Stimulated activated naive B cell treated with anti-CD40 and anti-IgM and Interleukin-4, amounts not matched to agents 10 μg/mL and 1 μg/mL and 100 μg/mL, for 72 hours (primary cell): ENCODE measurements around the gene ZNRF3.
A peak's percentile ranks its signal among the peaks of the same experiment; 100 is the strongest.
"Not testable (repeated sequence)": the region's sequence is repeated elsewhere in the genome, so short reads cannot be mapped to it uniquely, and the experiment has no call there.

Experiments
- ATAC-seq, 2 donors: fragments of 150-1000 bp; cut with Tn5 transposase; replicated peaks; 2 replicates each; pipeline ENCODE4 v1.10.0; 2021; ENCODE audit warnings: moderate library complexity in 1 of 2
- DNase-seq: peaks from one replicate; pipeline ENCODE4 v3.0.0; 2021
- H3K27ac Mint-ChIP-seq: one replicate; pipeline ENCODE4 v1.8.0; 2022; ENCODE audit warnings: mild to moderate bottlenecking, mixed read lengths
- H3K27me3 Mint-ChIP-seq, 2 donors: one replicate each; pipeline ENCODE4 v1.8.0; 2022; ENCODE audit warnings: mixed read lengths in 2 of 2
- H3K36me3 Mint-ChIP-seq, 2 donors: one replicate each; pipeline ENCODE4 v1.8.0; 2022; ENCODE audit warnings: mixed read lengths in 2 of 2, mild to moderate bottlenecking in 1 of 2
- H3K4me1 Mint-ChIP-seq, 2 donors: one replicate each; pipeline ENCODE4 v1.8.0; 2022; ENCODE audit warnings: mixed read lengths in 2 of 2, mild to moderate bottlenecking in 1 of 2
- H3K4me3 Mint-ChIP-seq, 2 donors: one replicate each; pipeline ENCODE4 v1.8.0; 2022; ENCODE audit warnings: mild to moderate bottlenecking in 2 of 2, mixed read lengths in 2 of 2, moderate library complexity in 1 of 2
- H3K9me3 Mint-ChIP-seq, 2 donors: one replicate each; pipeline ENCODE4 v1.8.0; 2022; ENCODE audit warnings: mixed read lengths in 2 of 2, mild to moderate bottlenecking in 1 of 2

The ZNRF3 gene

DNA sequence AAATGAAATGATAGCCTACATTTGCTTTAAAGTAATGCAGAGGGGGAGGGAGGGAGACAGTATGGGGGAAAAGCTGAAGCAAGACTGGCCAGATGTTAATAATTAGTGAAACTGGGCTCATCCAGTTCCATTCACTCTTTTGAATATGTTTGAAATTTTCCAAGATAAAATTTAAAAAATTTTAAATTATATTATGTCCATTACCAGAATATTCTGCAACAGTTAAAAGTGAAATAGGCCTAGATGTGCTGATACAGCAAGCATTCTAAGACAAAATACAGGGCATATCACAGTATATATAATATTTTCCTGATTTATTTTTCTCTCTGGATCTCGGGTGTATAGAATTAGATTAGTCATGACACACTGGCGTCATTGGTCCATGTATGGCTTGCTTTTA, 13.6 kb upstream of the ZNRF3 start:
- H3K4me1 Mint-ChIP-seq = no peaks in the 10 kb centered on the region
- ATAC-seq (no peak), DNase-seq (no peak)
- peaks cover 5 to 6% of the 10 kb centered on the region in 2 donors for H3K9me3 Mint-ChIP-seq
- no peaks in the 10 kb centered on the region for H3K27me3 Mint-ChIP-seq
- H3K4me3 Mint-ChIP-seq = no peak overlapping the region
- H3K27ac Mint-ChIP-seq = no peak overlapping the region
- peaks cover 0 to 4% of the 10 kb centered on the region in 2 donors for H3K36me3 Mint-ChIP-seq

DNA sequence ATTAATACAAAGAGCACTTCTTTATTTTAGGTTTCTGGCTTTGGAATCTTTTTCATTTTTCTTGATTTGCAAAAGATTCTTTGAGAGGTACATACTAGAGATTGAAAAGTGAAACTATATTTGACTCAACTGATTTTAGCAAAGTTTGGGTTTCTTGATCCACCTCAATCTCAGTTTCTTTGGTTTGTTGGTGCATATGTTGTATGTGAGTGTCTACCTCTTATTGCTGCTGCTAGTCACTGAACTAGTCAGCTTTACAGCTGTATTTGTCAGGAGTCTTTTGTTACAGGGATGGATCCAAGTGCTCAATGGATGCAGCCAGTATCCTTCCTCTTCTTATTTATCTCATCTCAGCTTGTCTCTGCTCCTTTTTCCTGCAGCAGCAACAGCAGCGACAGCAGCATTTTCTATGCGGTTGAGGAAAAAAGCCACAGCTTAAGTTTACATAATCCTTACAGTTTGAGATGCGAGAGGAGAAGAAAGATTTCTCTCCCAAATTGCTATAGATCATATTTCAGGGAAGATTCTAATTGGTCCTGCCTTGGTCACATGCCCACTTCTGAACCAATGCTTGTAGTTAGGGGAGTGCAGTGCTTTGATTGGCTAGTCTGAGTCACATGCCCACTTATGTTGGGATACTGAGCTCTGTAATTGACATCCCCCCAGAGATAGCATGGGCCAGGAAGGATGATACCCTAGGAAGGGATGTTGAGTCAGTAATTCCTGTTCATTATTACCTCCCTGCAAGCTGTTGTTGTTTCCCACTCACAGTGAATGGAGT, 10.0 kb upstream of the ZNRF3 start:
- ATAC-seq (no peak), DNase-seq (no peak)
- Mint-ChIP-seq H3K4me3 (no peak overlapping the region), H3K9me3 (peaks cover 0 to 6% of the 10 kb centered on the region in 2 donors), H3K27me3 (no peaks in the 10 kb centered on the region), H3K36me3 (no peaks in the 10 kb centered on the region), H3K4me1 (peaks cover 0 to 2% of the 10 kb centered on the region in 2 donors), H3K27ac (no peak overlapping the region)

DNA sequence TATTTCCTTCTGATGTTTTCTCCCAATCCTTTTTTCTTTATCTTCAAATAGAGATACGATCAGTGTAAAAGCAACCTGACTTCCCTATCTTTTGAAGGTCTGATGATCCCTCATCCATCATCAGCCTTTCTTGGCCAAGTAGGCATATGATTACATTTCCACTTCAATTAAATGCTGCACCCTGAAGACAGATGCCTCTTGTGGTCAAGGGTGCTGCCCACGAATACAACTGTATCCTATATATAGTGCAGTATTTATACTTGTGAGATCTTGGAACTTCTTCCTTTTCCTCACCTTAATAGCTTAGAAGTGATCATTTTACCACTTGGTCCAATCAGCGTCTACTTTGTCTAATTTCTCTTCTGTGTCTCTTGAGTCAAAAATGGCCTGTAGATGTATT, 9.3 kb upstream of the ZNRF3 start:
- H3K4me3 Mint-ChIP-seq = no peak overlapping the region
- DNase-seq (no peak), ATAC-seq (no peak)
- H3K36me3 Mint-ChIP-seq = no peaks in the 10 kb centered on the region
- H3K27ac Mint-ChIP-seq = no peak overlapping the region
- no peaks in the 10 kb centered on the region for H3K27me3 Mint-ChIP-seq
- H3K4me1 Mint-ChIP-seq = peaks cover 0 to 5% of the 10 kb centered on the region in 2 donors
- H3K9me3 Mint-ChIP-seq = peaks cover 0 to 6% of the 10 kb centered on the region in 2 donors

DNA sequence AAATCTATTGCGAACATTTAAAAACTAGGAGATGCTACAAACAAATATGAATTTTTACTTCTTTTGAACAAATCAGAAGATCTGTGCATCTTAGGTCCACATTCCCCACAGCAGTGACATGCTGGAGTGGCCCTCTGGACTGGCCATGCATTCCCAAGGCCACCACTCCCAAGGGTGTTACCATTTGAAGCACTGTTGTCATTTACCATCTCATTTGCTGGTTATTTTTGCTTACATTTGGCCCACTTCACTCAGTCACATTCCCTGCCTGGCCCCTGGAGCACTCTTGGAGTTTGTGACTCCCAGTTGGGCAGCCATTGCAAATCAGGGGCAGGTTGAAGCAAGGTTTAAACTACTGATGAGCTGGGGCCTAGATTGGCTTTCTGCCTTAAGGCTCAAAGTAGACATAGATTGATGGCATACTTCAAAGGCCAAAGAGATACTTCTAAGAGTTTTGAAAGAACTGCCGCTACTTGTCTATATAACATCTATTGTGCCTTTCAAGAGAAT, 8.5 kb upstream of the ZNRF3 start:
- H3K27me3 Mint-ChIP-seq = no peaks in the 10 kb centered on the region
- no peak overlapping the region for H3K27ac Mint-ChIP-seq
- H3K9me3 Mint-ChIP-seq = peaks cover 0 to 6% of the 10 kb centered on the region in 2 donors
- H3K4me1 Mint-ChIP-seq = peaks cover 2 to 5% of the 10 kb centered on the region in 2 donors
- DNase-seq (no peak), ATAC-seq (no peak)
- H3K36me3 Mint-ChIP-seq = no peaks in the 10 kb centered on the region
- no peak overlapping the region for H3K4me3 Mint-ChIP-seq

- peaks cover 11 to 20% of the 10 kb centered on the region in 2 donors for H3K4me1 Mint-ChIP-seq
- H3K9me3 Mint-ChIP-seq = peaks cover 0 to 1% of the 10 kb centered on the region in 2 donors
- H3K36me3 Mint-ChIP-seq = no peaks in the 10 kb centered on the region
- DNase-seq (peak; percentile 4), ATAC-seq (peak; percentile 13 to 26)
- peaks cover 4 to 27% of the 10 kb centered on the region in 2 donors for H3K27me3 Mint-ChIP-seq
- peak overlapping the region; percentile 84 to 86 for H3K4me3 Mint-ChIP-seq
- H3K27ac Mint-ChIP-seq = peak overlapping the region; percentile 81
These were observed 861 bp upstream of the ZNRF3 start for GRCh38 chr22:28882545-28882877.

DNA sequence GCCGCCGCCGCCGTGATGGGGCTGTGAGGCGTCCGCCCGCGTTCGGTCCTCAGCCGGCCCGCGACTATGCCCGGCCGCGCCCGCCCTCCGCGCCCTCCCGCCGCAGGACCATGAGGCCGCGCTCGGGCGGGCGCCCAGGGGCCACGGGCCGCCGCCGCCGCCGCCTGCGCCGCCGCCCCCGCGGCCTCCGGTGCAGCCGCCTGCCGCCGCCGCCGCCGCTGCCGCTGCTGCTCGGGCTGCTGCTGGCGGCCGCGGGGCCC, 215 bp downstream of the ZNRF3 start:
- Mint-ChIP-seq H3K27me3 (peaks cover 4 to 32% of the 10 kb centered on the region in 2 donors), H3K27ac (no peak overlapping the region)
- ATAC-seq = no peak

GRCh38 chr22:28883917-28884746, 760 bp downstream of the ZNRF3 start:
- H3K4me3 Mint-ChIP-seq = peak overlapping the region; percentile 62 to 78
- H3K27me3 Mint-ChIP-seq = peaks cover 4 to 32% of the 10 kb centered on the region in 2 donors
- DNase-seq (peak; percentile 16), ATAC-seq (peak; percentile 48 to 54)
- H3K27ac Mint-ChIP-seq = no peak overlapping the region
- H3K4me1 Mint-ChIP-seq = peaks cover 11 to 15% of the 10 kb centered on the region in 2 donors
- no peaks in the 10 kb centered on the region for H3K36me3 Mint-ChIP-seq
- H3K9me3 Mint-ChIP-seq = peaks cover 0 to 1% of the 10 kb centered on the region in 2 donors

More for the DNA sequence above, 215 bp downstream of the ZNRF3 start:
- H3K36me3 Mint-ChIP-seq = no peaks in the 10 kb centered on the region
- peak overlapping the region; percentile 32 to 86 for H3K4me3 Mint-ChIP-seq
- no peak for DNase-seq
- H3K9me3 Mint-ChIP-seq = peaks cover 0 to 1% of the 10 kb centered on the region in 2 donors
- peaks cover 11 to 16% of the 10 kb centered on the region in 2 donors for H3K4me1 Mint-ChIP-seq

- peak overlapping the region; percentile 62 to 78 for H3K4me3 Mint-ChIP-seq
- H3K9me3 Mint-ChIP-seq = peaks cover 0 to 1% of the 10 kb centered on the region in 2 donors
- H3K36me3 Mint-ChIP-seq = no peaks in the 10 kb centered on the region
- ATAC-seq = no peak
- H3K4me1 Mint-ChIP-seq = peaks cover 9 to 15% of the 10 kb centered on the region in 2 donors
- peaks cover 4 to 32% of the 10 kb centered on the region in 2 donors for H3K27me3 Mint-ChIP-seq
- H3K27ac Mint-ChIP-seq = no peak overlapping the region
- no peak for DNase-seq
These were observed 1.5 kb downstream of the ZNRF3 start for GRCh38 chr22:28884747-28885350.

DNA sequence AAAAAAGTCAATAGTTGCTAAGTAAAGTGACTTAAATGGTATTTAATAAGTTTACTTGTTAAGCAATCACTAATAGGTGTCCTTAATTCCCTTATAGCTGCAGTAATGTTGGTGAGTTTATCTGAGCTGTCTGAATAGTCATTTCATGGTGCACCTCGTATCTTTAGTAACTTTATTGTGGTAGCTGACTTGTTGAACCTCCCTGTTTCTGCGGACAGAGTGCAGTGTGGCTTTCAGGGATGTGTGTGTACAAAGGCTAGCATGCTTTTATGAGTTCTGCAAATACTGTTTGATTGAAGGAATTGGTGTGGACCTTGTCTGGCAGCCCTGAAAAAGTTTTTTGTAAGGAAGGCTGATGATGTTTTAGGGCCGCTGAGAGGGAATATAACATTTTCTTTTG, 2.6 kb downstream of the ZNRF3 start:
- DNase-seq (no peak), ATAC-seq (no peak)
- Mint-ChIP-seq H3K27ac (no peak overlapping the region), H3K9me3 (no peaks in the 10 kb centered on the region), H3K27me3 (peaks cover 4 to 32% of the 10 kb centered on the region in 2 donors), H3K36me3 (no peaks in the 10 kb centered on the region), H3K4me3 (no peak overlapping the region), H3K4me1 (peaks cover 8 to 15% of the 10 kb centered on the region in 2 donors)

DNA sequence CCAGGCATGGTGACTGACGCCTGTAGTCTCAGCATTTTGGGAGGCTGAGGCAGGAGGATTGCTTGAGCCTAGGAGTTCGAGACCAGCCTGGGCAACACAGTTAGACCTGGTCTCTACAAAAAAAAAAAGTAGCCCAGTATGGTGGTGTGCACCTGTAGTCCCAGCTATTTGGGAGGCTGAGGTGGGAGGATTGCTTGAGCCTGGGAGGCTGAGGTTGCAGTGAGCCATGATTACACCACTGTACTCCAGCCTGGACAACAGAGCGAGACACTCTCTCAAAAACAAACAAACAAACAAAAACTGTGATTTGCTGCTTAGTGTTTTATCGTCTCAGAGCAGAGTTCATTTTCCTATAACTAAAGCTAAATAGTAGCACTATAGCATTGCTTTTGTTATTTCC, 3.3 kb downstream of the ZNRF3 start:
- not testable (repeated sequence) for H3K9me3 Mint-ChIP-seq, DNase-seq, ATAC-seq, H3K36me3 Mint-ChIP-seq, H3K4me3 Mint-ChIP-seq, H3K27ac Mint-ChIP-seq
- peaks cover 8 to 15% of the 10 kb centered on the region in 2 donors for H3K4me1 Mint-ChIP-seq
- H3K27me3 Mint-ChIP-seq = peaks cover 10 to 32% of the 10 kb centered on the region in 2 donors

DNA sequence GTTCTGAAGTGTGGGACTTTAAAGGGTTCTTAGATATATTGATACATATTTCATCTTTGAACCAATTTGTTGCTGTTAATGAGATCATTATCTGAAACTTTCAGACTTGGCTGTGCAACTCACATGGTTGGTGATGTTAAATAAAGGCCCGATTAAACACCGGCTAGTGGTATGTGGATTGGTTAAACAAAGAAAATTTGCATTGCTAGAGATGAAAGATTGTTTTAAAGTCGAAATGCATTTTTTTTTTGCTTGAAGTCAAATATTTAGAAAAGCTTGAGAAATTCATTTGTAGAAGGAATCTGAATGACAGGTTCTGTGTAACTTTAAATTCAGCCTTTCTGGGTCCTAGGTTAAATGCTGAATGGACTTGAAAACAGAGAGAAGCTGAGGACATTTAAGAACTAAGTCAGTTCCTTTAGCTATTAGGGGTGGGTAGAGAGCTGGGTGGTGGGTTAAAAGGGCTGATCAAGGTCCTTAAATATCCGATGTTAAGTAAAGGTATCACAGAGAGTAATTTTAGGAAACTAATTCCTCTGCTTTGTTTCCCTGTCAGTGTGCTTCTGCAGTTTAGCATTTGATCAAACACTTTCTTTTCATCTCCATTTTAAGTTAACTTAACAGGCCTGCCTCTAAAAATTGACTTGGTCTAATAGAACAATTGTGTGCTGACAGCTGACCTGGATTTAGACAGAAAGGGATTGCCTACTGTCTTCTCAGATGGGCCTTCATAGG, 4.5 kb downstream of the ZNRF3 start:
- no peaks in the 10 kb centered on the region for H3K36me3 Mint-ChIP-seq
- H3K4me1 Mint-ChIP-seq = peaks cover 2 to 6% of the 10 kb centered on the region in 2 donors
- ATAC-seq (no peak), DNase-seq (no peak)
- H3K27me3 Mint-ChIP-seq = peaks cover 12 to 32% of the 10 kb centered on the region in 2 donors
- H3K4me3 Mint-ChIP-seq = no peak overlapping the region
- H3K27ac Mint-ChIP-seq = no peak overlapping the region
- no peaks in the 10 kb centered on the region for H3K9me3 Mint-ChIP-seq

DNA sequence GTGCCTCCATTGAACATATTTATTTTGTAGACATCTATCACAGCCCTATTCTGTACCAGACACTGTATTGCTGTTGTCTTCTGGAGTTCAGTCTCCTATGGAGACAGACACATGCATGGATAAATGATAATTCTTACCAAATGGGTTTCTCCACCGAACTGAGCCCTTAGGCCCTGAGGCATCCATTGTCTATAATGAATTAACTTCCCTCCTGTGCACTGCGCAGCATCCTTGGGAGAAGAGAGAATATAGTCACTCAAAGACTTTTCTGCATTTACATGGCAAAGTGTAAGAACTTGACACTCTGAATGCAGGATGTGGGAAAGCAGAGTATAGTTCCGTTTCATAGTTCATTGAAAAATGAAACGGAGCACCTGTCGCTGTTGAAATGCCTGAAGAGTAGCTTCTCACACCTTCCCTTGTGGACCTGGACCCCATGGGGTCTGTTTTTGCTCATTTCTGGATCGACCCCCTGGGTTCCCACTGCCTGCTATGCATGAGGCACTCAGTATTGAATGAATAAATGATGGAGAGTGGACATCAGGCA, 6.2 kb downstream of the ZNRF3 start:
- Mint-ChIP-seq H3K4me3 (no peak overlapping the region), H3K36me3 (no peaks in the 10 kb centered on the region), H3K4me1 (peaks cover 0 to 6% of the 10 kb centered on the region in 2 donors), H3K9me3 (no peaks in the 10 kb centered on the region), H3K27me3 (peaks cover 12 to 27% of the 10 kb centered on the region in 2 donors), H3K27ac (no peak overlapping the region)
- DNase-seq = no peak
- ATAC-seq = no peak

DNA sequence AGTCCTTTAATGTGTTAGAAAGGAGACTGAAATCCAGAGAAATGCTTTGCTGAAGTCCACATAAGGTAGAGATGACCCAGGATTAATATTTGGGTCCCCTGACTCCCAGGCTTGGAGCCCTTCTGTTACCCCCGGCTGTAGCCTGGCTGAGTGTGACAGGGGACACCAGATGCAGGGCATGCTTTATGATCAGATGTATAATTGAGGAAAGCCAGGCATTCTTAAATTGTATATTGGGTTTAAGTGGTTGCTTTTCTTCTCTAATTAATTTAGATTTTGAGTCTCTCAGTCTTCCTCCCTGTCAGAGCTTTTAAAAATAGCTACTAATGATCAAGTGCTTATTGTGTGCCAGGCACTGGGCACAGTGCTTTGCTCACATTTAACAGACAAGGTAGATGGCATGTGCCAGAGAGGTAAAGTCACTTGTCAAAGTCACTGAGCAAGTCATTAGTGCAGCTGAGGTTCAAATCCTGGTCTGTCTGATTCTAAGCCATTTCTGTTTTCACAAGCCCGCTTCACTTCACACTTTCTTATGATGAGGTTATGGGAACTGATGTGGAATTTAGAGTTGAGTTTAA, 7.9 kb downstream of the ZNRF3 start:
- peaks cover 0 to 14% of the 10 kb centered on the region in 2 donors for H3K4me1 Mint-ChIP-seq
- no peak overlapping the region for H3K4me3 Mint-ChIP-seq
- H3K36me3 Mint-ChIP-seq = no peaks in the 10 kb centered on the region
- ATAC-seq = no peak
- H3K27ac Mint-ChIP-seq = no peak overlapping the region
- peaks cover 8 to 13% of the 10 kb centered on the region in 2 donors for H3K27me3 Mint-ChIP-seq
- H3K9me3 Mint-ChIP-seq = no peaks in the 10 kb centered on the region
- DNase-seq = no peak
